GM21367 (cell line): ENCODE measurements around the gene MYO7A.

Experiments used
- ATAC-seq: cut with Tn5 transposase; IDR thresholded peaks from one replicate; pipeline ENCODE4 v1.9.1; 2021; ENCODE audit not compliant: unreplicated experiment

MYO7A gene

DNA sequence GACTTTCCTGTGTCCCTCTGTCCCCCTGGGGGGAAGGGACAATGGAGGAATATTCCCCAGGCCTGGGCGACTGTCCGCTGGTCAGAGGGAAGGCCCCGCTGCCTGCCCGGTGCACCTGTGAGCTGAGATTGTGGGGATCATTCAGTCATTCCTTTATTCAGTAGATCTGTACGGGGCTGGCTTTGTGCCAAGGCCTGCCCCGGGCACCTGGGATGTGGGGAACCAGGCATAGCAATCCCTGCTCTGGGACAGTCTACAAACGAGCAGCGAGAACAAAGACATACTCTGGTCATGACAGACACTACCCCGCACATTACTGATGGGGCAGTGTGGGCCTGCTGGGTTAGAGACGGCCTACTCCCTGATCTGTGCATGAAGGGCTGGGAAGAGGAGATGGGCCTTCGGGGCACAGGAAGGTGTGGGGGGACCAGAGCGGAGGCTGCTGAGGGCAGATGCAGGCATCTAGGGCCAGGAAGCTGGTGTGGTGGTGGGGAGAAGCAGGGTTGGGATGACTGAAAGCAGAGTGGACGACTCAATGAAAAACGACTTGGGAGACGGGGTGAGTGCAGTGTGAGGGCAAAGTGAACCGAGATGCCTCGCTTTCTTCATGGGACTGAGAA lies 1.8 kb upstream of the MYO7A start:
- ATAC-seq, result no peak

DNA sequence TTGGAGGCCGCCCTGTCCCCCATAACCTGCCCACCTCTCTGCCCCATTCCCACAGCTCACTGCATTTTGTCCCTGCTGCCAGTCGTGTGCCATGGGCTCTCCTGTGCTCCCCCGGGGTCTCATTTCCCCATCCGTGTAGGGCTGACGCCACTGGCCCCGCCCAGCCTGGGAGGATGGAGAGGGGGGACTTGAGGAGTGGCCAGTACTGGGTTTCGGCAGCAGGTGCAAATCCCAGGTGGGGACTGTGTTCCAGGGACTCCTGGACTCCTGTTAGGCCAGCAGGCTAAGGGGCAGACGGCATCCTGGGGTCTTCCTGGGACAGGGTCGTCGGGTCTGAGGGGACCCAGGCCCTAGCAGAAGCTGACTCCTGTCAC lies 1.2 kb upstream of the MYO7A start:
- ATAC-seq, result no peak

DNA sequence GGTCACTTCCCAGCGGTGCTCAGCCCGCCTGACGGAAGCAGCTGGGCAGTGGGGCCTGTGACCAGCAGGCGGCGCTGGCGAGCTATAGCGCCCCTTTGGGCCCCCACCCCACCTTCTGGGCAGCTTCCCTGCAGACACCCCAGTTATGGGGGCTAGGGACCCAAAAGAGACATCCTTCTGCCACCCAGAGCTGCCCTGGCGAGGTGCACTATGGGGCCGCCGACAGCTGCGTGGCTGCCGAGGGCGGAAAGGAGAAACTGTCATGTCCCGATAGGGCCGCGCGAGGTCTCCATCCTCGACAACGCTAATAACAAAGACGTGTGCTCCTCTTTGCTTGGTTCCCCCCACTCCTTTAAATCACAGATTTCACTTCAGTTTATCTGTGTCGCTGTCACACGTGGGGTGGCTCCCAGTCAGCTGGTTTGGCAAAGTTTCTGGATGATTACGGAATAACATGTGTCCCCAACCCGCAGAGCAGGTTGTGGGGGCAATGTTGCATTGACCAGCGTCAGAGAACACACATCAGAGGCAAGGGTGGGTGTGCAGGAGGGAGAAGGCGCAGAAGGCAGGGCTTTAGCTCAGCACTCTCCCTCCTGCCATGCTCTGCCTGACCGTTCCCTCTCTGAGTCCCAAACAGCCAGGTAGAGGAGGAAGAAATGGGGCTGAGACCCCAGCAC lies 673 bp upstream of the MYO7A start:
- ATAC-seq, result no peak

DNA sequence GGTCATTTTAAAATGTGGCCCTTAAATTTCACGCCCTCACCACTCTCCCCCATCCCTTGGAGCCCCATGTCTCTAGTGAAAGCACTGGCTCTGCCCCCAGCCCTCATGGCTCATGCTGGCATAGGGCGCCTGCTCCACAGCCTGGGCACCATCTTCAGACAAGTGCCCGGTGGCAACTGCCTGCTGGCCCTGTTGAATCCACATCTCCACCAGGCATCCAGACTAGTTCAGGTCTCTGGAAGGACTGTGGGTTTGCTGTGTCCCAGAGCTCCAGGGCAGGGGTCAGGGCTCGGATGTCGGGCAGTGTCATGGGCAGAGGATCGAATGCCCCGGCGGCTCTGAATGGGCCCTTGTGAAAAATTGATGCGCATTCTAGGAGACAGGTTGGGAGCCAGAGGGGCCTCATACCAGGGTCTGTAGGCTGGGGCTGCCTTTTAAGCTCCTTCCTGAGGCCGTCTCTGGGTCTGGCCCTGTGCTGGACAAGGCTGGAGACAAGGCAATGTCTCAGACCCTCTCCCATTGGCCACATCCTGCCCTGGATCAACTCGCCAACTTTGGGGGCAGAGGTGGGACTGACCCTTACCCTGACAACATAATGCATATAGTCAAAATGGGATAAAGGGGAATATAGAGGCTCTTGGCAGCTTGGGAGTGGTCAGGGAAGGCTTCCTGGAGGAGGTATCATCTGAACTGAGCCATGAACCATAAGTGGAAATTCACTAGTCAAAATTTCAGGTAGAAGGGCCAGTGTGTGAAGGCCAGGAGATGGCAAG lies 1.2 kb downstream of the MYO7A start:
- no peak for ATAC-seq

DNA sequence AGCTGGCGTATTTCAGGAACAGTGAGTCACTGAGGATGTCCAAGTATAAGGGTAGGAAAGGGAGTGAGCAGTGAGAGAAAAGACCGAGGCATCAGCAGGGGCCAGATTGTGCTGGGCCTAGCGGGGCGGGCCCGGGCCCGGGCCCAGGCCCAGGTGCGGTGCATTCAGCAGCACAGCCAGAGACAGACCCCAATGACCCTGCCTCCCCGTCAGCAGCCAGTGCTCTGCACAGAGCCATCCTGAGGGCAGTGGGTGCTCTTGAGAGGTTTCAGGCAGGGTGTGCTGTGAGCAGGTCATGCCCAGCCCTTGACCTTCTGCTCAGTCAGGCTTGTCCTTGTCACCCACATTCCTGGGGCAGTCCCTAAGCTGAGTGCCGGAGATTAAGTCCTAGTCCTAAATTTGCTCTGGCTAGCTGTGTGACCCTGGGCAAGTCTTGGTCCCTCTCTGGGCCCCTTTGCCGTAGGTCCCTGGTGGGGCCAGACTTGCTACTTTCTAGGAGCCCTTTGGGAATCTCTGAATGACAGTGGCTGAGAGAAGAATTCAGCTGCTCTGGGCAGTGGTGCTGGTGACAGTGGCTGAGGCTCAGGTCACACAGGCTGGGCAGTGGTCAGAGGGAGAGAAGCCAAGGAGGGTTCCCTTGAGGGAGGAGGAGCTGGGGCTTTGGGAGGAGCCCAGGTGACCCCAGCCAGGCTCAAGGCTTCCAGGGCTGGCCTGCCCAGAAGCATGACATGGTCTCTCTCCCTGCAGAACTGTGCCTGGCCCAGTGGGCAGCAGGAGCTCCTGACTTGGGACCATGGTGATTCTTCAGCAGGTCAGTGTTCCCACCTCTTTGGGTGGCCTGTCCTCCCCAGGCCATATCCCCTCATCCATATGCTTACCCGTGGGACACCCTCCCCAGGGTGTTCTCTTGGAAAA lies 2.1 kb downstream of the MYO7A start:
- no peak for ATAC-seq

DNA sequence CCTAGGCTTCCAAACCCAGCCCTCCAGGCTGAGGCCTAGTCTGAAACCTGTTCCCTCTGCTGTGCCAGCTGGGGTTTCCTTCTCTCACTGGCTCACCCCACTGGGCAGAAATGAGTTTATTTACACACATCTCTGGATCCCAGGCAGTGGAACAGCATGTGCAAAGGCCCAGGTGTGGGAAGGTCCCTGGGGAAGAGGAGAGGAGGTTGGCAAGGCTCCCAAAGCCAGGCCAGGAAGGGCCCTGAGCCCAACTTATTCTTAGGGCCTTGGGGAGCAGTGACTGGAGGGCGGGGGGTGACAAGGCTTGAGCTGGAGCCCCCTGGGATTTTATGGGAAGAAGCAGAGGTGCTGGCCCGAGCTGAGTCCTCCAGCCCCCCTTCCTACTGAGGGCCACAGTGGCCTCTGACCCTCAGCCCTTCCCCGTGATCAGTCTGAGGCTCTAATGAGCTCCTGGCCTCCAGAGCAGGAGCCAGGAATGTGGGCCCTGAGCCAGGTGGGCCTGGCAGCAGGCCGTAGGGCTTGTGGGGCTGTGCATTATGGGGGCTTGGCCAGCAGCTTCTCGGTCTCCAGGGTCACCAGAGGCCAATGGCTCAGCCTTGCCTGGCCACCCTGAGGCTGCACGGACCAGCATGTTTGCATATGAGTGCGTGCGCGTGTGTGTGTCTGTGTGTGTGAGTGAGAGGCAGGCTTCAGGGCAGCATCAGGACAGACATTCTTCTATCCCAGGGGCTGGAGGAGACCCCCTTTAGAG lies 2.9 kb downstream of the MYO7A start:
- no peak for ATAC-seq

DNA sequence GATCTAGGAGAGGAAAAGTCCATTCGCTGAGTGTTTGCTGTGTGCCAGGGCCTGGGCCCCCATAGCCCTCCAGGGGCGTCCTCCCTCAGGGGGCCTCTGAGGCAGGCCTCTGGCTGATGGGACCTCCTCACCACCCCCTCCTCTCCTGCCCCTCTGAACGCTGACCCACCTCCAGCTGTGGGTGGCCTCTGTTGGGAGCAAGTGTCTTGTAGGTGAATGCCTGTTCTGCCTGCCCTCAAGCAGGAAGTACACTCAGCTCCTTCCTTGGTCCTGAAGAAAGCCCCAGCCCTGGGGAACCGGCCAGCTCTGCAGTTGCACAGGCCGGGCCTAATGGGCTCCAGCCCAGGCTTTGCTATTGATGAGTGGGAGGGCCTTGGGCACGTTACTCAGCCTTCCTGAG lies 3.5 kb downstream of the MYO7A start:
- ATAC-seq, result no peak

DNA sequence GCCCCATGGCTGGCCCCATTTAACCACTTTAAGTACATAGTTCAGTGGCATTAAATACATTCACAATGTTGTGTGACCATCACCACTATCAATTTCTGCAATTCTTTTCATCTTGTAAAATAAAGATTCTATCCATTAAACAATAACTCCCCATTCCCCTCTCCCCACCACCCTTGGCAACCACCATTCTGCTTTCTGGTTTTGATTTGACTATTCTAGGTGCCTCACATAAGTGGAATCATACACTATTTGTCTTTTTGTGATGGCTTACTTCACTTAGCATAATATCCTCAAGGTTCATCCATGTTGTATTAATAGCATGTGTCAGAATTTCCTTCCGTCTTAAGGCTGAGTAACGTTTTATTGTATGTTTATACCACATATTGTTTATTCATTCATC lies 7.0 kb downstream of the MYO7A start:
- no peak for ATAC-seq

DNA sequence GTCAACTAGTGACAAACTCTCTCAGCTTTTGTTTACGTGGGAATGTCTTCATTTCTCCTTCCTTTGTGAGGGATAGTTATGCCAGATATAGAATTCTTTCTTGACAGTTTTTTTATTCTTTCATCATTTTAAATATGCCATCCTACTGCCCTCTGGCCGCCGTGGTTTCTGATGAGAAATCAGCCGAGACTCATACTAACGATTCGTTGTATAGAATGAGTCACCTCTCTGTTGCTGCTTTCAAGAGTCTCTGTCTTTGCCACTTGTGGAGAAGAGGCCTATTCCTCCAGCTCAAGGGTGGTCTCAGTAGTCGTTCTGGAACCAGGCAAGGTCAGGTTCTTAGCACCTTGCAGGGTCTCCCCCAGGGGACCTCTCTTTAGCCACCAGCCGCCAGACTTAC lies 8.0 kb downstream of the MYO7A start:
- no peak for ATAC-seq

DNA sequence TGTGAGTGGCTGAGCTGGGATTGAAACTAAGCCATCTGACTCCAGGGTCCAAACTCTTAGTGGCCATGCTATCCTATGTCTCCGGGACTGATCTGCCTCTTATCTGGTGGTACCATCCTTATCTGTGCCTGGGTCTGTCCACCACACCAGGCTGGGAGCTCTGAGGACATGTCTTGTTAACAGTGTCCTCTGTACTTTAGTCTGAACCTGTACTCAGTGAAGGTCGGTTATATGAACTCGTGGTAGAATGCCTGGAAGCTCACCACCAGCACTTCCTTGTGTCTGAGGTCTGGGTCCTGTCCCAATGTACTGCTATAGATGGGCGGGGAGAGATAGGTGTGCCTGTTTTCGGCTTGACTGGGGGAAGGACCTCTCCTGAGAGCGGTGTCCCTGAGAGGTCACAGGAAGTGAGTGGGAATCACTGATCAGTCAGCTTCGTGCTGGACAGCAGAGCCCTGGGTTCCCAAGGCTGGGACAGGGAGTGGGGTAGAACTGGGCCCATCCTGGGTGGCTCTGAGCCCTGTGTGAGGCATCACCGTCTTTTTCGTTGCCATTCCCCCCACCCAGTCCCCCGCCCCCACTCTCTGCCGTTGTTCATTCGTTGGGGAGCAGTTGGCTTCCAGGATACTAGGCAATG lies 8.9 kb downstream of the MYO7A start:
- ATAC-seq, result no peak

DNA sequence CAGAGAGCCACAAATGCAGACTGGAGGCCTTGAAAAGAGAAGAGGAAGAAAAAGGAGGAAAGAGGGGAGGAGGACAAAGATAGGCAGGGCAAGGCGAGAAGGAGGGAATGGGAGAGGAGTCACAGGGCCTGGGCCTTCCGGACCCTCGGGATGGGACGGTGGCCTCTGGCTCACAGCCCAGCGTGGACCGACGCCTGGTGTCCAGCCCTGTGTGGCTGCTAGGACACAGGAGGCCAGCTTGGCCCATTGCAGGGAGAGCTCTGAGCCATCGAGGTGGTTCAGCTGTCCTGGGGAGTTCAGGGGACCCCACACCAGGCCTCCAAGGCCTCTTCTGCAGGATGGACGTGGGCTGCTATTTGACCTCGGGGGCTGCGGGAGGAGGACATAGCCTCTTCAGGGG lies 9.4 kb downstream of the MYO7A start:
- no peak for ATAC-seq

DNA sequence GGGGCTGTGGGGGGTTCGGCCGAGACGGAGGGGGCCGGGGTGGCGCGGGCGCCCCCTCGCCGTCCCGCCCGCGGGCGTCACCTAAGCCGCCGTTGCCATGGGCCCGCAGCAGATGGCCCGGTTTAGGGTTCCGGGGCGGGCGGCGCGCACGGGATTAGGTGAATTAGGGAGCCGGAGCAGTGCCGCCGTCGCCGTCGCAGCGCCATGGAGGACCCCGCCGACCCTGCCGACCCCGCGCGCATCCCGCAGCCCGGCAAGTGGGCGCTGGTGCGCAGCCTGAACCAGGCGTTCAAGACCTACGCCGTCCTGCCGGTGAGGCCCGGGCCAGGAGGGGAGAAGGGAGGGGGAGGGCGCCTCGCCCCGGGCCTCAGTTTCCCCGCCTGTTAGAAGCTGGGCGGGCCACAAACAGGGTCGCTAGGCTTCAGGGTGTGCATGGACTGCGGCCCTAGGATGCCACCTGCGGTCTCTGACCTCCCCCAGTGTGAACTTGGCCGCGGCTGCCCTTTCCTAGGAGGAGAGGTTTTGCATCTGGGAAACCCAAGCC lies 10.1 kb downstream of the MYO7A start:
- no peak for ATAC-seq

DNA sequence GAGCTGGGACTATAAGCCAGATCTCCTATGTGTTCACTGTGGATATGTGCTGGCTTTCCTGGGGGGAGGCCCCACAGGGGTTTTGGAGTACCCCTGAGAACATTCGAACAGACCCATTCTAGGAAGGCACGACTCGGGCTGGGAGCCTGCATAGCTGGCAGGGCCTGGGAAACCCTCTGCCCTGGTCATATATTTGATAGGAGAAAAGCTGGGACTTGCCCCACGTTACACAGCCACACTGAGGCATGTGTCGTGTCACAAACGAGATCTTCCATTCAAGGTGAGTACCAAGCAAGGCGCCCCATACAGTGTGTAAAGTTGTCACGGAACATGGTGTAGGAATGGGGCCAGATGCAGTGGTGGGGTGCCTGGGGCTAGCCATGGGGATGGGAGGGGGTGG lies 11.2 kb downstream of the MYO7A start:
- no peak for ATAC-seq

DNA sequence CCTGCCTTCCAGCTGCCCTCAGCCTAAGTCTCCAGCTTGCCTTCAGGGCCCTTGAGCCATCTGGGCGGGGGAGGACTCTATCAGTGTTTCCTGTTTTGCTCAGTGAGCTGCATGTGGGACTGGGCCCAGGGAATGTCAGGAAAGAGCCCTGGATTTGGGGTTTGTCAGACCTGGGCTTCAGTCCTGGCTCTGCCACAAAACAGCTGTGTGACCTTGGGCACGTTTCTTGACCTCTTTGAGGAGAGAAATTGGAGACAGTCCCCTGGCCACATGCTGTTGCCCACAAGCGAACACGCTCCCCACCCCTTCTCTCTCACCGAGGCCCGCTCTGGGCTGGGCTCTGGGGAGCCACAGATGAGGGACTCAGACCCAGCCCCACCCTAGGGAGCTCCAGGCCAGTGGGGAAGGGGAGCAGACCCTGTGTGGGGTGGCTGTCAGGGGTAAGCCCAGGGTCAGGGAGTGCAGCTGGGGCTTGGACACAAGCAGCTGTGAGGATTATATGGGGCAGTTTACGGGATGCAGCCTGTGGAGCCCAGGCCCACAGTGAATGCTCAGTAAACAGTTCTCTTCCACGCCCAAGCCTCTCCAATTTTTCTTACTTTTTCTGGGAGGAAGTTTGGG lies 12.3 kb downstream of the MYO7A start:
- no peak for ATAC-seq

DNA sequence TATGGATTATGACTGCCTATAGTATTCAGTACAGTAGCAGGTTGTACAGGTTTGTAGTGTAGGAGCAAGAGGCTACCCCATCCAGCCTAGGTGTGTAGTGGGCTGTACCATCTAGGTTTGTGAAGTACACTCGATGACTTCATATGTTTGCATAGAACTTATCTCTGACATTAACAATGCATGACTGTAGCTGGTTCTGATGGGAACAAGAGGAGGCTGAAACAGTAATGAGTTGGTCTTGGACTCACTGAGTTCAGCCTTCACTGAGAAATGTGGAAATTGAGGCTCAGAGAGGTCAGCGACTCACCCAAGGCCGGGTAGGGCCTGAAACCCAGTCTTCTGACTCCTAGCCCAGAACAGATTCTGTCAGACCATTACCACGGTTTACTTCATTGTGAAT lies 13.0 kb downstream of the MYO7A start:
- no peak for ATAC-seq

DNA sequence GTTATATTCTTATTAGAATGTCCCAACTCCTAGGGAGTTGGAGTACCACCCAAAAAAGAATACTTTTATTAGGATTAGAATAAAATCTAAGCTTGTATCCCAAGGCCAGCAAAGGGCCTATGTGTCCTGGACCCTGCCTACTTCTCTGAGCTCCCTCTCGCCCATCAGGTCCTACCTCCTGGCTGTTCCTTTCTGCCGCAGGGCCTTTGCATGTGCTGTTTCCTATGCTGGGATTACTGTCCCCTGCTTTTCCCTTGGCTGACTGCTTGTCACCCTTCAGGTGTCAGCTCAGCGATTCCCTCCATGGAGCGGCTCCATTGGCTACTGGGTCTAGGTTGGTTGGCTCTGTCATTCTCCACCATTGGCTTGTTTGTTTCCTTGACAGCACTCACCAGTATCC lies 13.4 kb downstream of the MYO7A start:
- ATAC-seq, result no peak

DNA sequence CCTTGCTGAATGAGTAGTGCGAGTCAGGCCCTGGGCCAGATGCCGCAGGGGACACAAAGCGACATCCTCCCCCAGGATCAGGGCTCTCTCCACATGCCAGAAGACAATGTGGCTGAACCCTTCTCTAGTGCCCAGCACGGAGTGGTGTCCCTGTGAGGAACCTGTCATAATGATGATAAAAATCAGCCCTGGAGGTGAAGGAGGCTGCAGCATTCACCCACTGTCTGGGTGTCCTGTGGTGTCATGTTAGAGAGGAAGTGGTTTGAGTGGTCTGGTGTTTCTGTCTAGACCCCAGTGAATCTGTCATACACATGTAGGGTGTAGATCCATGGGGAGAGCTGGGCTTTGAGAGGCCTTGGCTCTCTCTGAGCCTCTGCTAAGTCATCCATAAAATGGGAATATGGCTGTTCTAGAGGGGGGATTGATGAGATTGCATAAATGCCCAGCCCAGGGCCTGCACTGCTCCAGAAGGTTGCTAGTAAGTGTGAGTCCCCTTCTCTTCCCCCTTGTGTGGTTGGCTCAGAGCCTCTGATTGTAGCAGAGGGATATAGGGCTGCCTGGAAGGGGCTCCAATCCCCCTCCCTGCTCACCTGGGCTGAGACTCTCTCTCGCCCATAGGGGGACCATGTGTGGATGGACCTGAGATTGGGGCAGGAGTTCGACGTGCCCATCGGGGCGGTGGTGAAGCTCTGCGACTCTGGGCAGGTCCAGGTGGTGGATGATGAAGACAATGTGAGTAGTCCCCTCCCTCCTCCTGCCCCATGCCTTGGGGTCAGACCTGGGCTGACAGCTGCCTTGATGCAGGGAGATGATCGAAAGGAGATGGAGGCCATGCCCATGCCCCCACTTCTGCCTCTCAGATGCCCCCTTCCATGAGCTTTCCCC lies 14.3 kb downstream of the MYO7A start:
- ATAC-seq, result no peak

DNA sequence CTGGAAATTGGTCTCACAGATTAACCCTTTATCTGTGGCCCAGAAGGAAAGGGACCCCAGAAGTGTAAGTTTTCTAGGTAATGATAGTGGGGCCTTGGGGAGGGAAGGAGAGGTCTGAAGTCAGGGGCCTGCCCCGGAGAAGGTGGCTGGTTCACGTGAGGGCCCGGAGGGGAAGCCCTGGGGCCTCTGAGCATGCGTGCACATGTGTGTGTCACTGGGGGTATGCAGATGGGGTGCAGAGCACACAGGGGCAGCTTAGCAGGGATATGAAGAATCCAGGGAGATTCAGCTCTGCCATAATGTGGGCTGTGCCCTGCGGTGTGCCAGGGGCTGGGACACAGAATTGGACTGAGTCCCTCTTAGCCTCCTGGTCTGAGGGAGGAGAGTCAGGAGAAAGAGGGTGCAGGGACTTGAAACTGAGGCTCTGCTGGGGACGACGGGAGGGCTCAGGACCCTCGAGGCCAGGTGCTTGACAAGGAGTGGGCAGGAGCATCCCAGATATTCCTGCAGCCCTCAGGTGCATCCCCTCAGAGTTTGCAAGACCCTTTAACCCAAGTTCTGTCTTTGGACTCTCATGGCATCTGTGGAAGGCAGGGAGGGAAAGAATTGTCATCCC lies 15.5 kb downstream of the MYO7A start:
- ATAC-seq, result no peak
